WERI-Rb-1 (cell line): ENCODE measurements around the gene PITPNC1.

Source experiments
- DNase-seq: peaks from one replicate; pipeline ENCODE4 v3.0.0-alpha.2; 2020
- H3K27ac ChIP-seq: fragments of 250-450 bp; sonication (Bioruptor Pico); 2 replicates; pipeline ENCODE4 v1.5.1; 2020; ENCODE audit warnings: mild to moderate bottlenecking, moderate library complexity
- H3K27me3 ChIP-seq: fragments of 250-450 bp; sonication (Bioruptor Pico); 2 replicates; pipeline ENCODE4 v1.5.1; 2021; ENCODE audit warnings: mild to moderate bottlenecking, low read depth, moderate library complexity; ENCODE audit not compliant: insufficient read depth, severe bottlenecking
- H3K36me3 ChIP-seq: fragments of 250-450 bp; sonication (Bioruptor Pico); 2 replicates; pipeline ENCODE4 v1.5.1; 2020; ENCODE audit warnings: mild to moderate bottlenecking, moderate library complexity
- H3K4me3 ChIP-seq: 2 replicates; pipeline ENCODE4 v1.5.1; 2011; ENCODE audit warnings: low read depth, mild to moderate bottlenecking, control low read depth, low read length
- H3K9me3 ChIP-seq: fragments of 250-450 bp; sonication (Bioruptor Pico); 2 replicates; pipeline ENCODE4 v1.5.1; 2021; ENCODE audit warnings: mild to moderate bottlenecking, moderate library complexity; ENCODE audit not compliant: severe bottlenecking
- CTCF ChIP-seq: IDR thresholded peaks from 2 replicates; pipeline ENCODE4 v1.5.1; 2011; ENCODE audit warnings: low read depth, mild to moderate bottlenecking, control low read depth, inconsistent platforms, low read length

PITPNC1 gene

GRCh38 chr17:67565068-67565467 is 188.0 kb downstream of the PITPNC1 start:
- Histone ChIP-seq H3K9me3 (no peaks in the 10 kb centered on the region), H3K36me3 (no peaks in the 10 kb centered on the region), H3K27ac (no peak overlapping the region), H3K27me3 (no peaks in the 10 kb centered on the region), H3K4me3 (no peak overlapping the region)
- TF ChIP-seq CTCF = no peak
- DNase-seq = no peak

GRCh38 chr17:67566656-67567055 is 189.6 kb downstream of the PITPNC1 start:
- H3K36me3 ChIP-seq = no peaks in the 10 kb centered on the region

GRCh38 chr17:67569015-67569451 is 192.0 kb downstream of the PITPNC1 start:
- Histone ChIP-seq H3K27ac (no peak overlapping the region), H3K27me3 (no peaks in the 10 kb centered on the region), H3K9me3 (no peaks in the 10 kb centered on the region), H3K4me3 (no peak overlapping the region), H3K36me3 (no peaks in the 10 kb centered on the region)
- no peak for TF ChIP-seq CTCF
- DNase-seq = no peak

More at GRCh38 chr17:67566656-67567055, 189.6 kb downstream of the PITPNC1 start:
- no peak for TF ChIP-seq CTCF
- no peak overlapping the region for H3K27ac ChIP-seq
- H3K4me3 ChIP-seq = no peak overlapping the region
- no peaks in the 10 kb centered on the region for H3K27me3 ChIP-seq
- no peak for DNase-seq
- no peaks in the 10 kb centered on the region for H3K9me3 ChIP-seq

- no peaks in the 10 kb centered on the region for H3K36me3 ChIP-seq
- H3K4me3 ChIP-seq = no peak overlapping the region
- H3K27me3 ChIP-seq = no peaks in the 10 kb centered on the region
- TF ChIP-seq CTCF = no peak
- H3K27ac ChIP-seq = no peak overlapping the region
- DNase-seq = peak; percentile 1
- no peaks in the 10 kb centered on the region for H3K9me3 ChIP-seq
These were observed 192.8 kb downstream of the PITPNC1 start for GRCh38 chr17:67569873-67570272.

GRCh38 chr17:67570797-67571196 is 193.7 kb downstream of the PITPNC1 start:
- no peaks in the 10 kb centered on the region for H3K27me3 ChIP-seq
- DNase-seq = no peak
- H3K27ac ChIP-seq = no peak overlapping the region
- H3K36me3 ChIP-seq = no peaks in the 10 kb centered on the region
- H3K9me3 ChIP-seq = no peaks in the 10 kb centered on the region
- no peak for TF ChIP-seq CTCF
- no peak overlapping the region for H3K4me3 ChIP-seq

- H3K27me3 ChIP-seq = no peaks in the 10 kb centered on the region
- no peak overlapping the region for H3K4me3 ChIP-seq
- DNase-seq = no peak
- no peaks in the 10 kb centered on the region for H3K36me3 ChIP-seq
- H3K9me3 ChIP-seq = no peaks in the 10 kb centered on the region
- TF ChIP-seq CTCF = no peak
- H3K27ac ChIP-seq = no peak overlapping the region
These were observed 194.4 kb downstream of the PITPNC1 start for GRCh38 chr17:67571478-67571877.
